ENCODE measurements around the gene TFF1. TPM values are rescaled to one million over a fixed set of nuclear protein-coding genes. Genes with fewer than 3 reads are reported as not detected.

The TFF1 gene
- total RNA-seq, 5 donors from 2014 or later (not counting 1 experiment from before 2014, with no cell fraction given) = 1.2 to 1.3 TPM; not detected in 3

Other genes starting within 250 kb of the TFF1 start
- gene ABCG1, start 147.4 kb downstream of the TFF1 start, total RNA-seq = 10 to 100 TPM in 2 of 5 donors, 1 to 10 TPM in 3; 4.1 to 51.1 (median 6.2) TPM
- 1 to 10 TPM in 2 of 5 donors, not detected in 3; 1.3 to 1.7 TPM for gene TFF3, start 51.1 kb downstream of the TFF1 start, total RNA-seq
- gene TFF2, start 15.5 kb downstream of the TFF1 start, total RNA-seq = under 1 TPM in 1 of 5 donors, not detected in 4; 0.38 TPM
- 1 to 10 TPM; 1.2 to 2.4 (median 1.7) TPM for gene TMPRSS3, start 29.5 kb upstream of the TFF1 start, total RNA-seq
- 10 to 100 TPM; 59.1 to 98.8 (median 80.5) TPM for gene UBASH3A, start 37.4 kb upstream of the TFF1 start, total RNA-seq
- under 1 TPM in 2 of 5 donors, not detected in 3; 0.12 to 0.20 TPM for gene RSPH1, start 129.7 kb upstream of the TFF1 start, total RNA-seq
- 10 to 100 TPM; 18.7 to 26.3 (median 22.6) TPM for gene SLC37A1, start 147.3 kb upstream of the TFF1 start, total RNA-seq